Measurements from ENCODE around the gene C3orf20.

The C3orf20 gene

GRCh38 chr3:14700891-14701290 lies 25.9 kb downstream of the C3orf20 start:
- peaks cover 7% of the 10 kb centered on the region for H3K36me3 Mint-ChIP-seq (ENCODE audit: low read depth)
- H3K9me3 Mint-ChIP-seq = no peaks in the 10 kb centered on the region
- no peak overlapping the region for H3K4me3 Mint-ChIP-seq
- H3K4me1 Mint-ChIP-seq (ENCODE audit: low read depth) = no peaks in the 10 kb centered on the region
- H3K27me3 Mint-ChIP-seq (ENCODE audit: low read depth) = no peaks in the 10 kb centered on the region
- H3K27ac Mint-ChIP-seq = no peak overlapping the region

DNA sequence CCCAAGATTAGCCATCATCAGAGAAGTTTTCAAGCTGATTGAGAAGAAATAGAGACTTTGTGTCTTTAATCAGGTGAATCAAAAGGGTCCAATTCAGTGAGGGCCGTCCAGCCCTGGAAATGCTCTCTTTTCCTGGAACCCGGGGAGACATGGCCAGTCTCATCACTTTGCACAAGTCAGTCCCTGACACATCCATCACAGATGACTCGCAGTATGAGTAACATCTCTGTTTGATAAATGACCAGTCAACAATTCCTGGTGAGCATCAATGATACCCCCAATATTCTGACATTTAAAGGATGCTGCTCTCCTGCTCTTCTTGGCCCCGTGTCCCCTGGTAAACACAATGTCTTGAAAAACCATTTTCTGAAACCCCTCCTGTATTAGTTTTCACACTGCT lies 26.7 kb downstream of the C3orf20 start:
- H3K27ac Mint-ChIP-seq = no peak overlapping the region
- no peaks in the 10 kb centered on the region for H3K4me1 Mint-ChIP-seq (ENCODE audit: low read depth)
- no peak overlapping the region for H3K4me3 Mint-ChIP-seq
- no peaks in the 10 kb centered on the region for H3K9me3 Mint-ChIP-seq
- H3K27me3 Mint-ChIP-seq (ENCODE audit: low read depth) = no peaks in the 10 kb centered on the region
- peaks cover 7% of the 10 kb centered on the region for H3K36me3 Mint-ChIP-seq (ENCODE audit: low read depth)

- Mint-ChIP-seq H3K36me3 (ENCODE audit: low read depth) (peaks cover 1% of the 10 kb centered on the region), H3K4me1 (ENCODE audit: low read depth) (no peaks in the 10 kb centered on the region), H3K9me3 (no peaks in the 10 kb centered on the region), H3K27me3 (ENCODE audit: low read depth) (no peaks in the 10 kb centered on the region), H3K27ac (no peak overlapping the region), H3K4me3 (no peak overlapping the region)
Measured at GRCh38 chr3:14703128-14703750, 28.3 kb downstream of the C3orf20 start.

GRCh38 chr3:14703791-14704190 lies 28.9 kb downstream of the C3orf20 start:
- Mint-ChIP-seq H3K27me3 (ENCODE audit: low read depth) (no peaks in the 10 kb centered on the region), H3K27ac (no peak overlapping the region), H3K4me1 (ENCODE audit: low read depth) (no peaks in the 10 kb centered on the region), H3K9me3 (no peaks in the 10 kb centered on the region), H3K36me3 (ENCODE audit: low read depth) (no peaks in the 10 kb centered on the region), H3K4me3 (no peak overlapping the region)

GRCh38 chr3:14706096-14706495 lies 31.2 kb downstream of the C3orf20 start:
- H3K4me3 Mint-ChIP-seq = no peak overlapping the region
- H3K9me3 Mint-ChIP-seq = no peaks in the 10 kb centered on the region
- H3K4me1 Mint-ChIP-seq (ENCODE audit: low read depth) = no peaks in the 10 kb centered on the region
- H3K36me3 Mint-ChIP-seq (ENCODE audit: low read depth) = no peaks in the 10 kb centered on the region
- no peaks in the 10 kb centered on the region for H3K27me3 Mint-ChIP-seq (ENCODE audit: low read depth)
- no peak overlapping the region for H3K27ac Mint-ChIP-seq

DNA sequence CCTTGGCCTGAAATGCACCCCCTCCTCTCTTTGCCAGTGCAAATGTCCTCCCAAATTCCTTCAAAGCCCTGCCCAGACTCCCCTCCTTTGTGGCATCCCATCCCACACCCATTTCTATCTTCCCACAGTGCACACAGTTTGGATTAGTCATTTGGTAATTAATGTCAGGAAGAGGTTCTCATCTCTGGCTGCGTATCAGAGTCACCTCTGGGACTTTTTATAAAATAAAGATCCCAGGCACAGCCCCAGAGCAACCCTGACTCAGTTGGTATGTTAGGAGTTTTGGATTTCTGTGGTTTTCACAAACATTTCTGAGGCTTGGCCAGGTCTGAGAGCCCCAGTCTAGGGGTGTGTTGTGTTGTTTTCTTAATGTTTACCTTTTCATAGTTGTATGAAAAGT lies 41.6 kb downstream of the C3orf20 start:
- Mint-ChIP-seq H3K27me3 (ENCODE audit: low read depth) (no peaks in the 10 kb centered on the region), H3K27ac (no peak overlapping the region), H3K4me1 (ENCODE audit: low read depth) (no peaks in the 10 kb centered on the region), H3K36me3 (ENCODE audit: low read depth) (peaks cover 2% of the 10 kb centered on the region), H3K4me3 (no peak overlapping the region), H3K9me3 (no peaks in the 10 kb centered on the region)

DNA sequence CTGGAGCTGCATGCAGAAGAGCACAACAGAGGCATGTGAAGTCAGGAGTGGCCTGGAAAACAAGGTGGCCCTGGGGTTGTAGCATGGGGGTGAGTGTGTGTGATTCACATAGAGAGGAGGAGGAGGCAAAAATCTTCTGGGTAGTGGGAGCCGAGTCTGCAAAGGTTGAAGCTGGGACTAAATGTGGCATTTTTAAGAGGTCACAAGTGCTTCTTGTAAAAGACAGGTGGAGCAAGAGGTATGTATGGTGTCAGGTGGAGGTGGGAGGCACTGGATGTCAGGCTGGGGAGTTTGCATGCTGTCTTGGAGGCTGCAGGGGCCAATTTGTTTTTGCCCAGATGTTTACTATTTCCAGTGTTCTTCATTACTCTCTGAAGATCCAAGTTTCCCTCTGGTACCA lies 42.4 kb downstream of the C3orf20 start:
- Mint-ChIP-seq H3K36me3 (ENCODE audit: low read depth) (peaks cover 2% of the 10 kb centered on the region), H3K27ac (no peak overlapping the region), H3K4me3 (no peak overlapping the region), H3K9me3 (no peaks in the 10 kb centered on the region), H3K4me1 (ENCODE audit: low read depth) (no peaks in the 10 kb centered on the region), H3K27me3 (ENCODE audit: low read depth) (no peaks in the 10 kb centered on the region)

- Mint-ChIP-seq H3K9me3 (no peaks in the 10 kb centered on the region), H3K27ac (no peak overlapping the region), H3K4me3 (no peak overlapping the region), H3K4me1 (ENCODE audit: low read depth) (no peaks in the 10 kb centered on the region), H3K36me3 (ENCODE audit: low read depth) (no peaks in the 10 kb centered on the region), H3K27me3 (ENCODE audit: low read depth) (no peaks in the 10 kb centered on the region)
Measured at GRCh38 chr3:14718539-14718938, 43.6 kb downstream of the C3orf20 start.

GRCh38 chr3:14719006-14719405 lies 44.1 kb downstream of the C3orf20 start:
- Mint-ChIP-seq H3K9me3 (no peaks in the 10 kb centered on the region), H3K4me3 (no peak overlapping the region), H3K27me3 (ENCODE audit: low read depth) (no peaks in the 10 kb centered on the region), H3K36me3 (ENCODE audit: low read depth) (no peaks in the 10 kb centered on the region), H3K27ac (no peak overlapping the region), H3K4me1 (ENCODE audit: low read depth) (no peaks in the 10 kb centered on the region)

GRCh38 chr3:14721126-14721864 lies 46.4 kb downstream of the C3orf20 start:
- Mint-ChIP-seq H3K27me3 (ENCODE audit: low read depth) (no peaks in the 10 kb centered on the region), H3K4me3 (no peak overlapping the region), H3K9me3 (no peaks in the 10 kb centered on the region), H3K4me1 (ENCODE audit: low read depth) (no peaks in the 10 kb centered on the region), H3K27ac (no peak overlapping the region), H3K36me3 (ENCODE audit: low read depth) (no peaks in the 10 kb centered on the region)

DNA sequence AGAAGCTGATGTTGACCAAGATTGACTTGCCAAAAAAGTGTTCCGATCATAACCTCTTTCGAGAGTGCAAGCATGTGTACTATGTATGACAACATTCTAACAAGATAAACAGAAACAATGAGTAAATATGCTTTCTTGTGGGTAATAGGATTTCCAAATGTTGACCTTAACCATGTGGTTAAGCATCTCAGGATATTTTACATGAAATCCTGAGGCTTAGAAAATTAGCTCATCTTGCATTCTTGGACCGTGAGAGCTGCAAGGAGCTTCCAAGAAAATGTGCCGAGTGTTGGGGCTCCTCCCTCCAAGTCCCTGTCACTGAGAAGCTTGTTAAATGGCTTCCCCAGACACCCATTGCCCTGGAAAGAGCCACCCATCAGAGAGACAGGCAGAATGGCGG lies 50.1 kb downstream of the C3orf20 start:
- Mint-ChIP-seq H3K4me1 (ENCODE audit: low read depth) (no peaks in the 10 kb centered on the region), H3K36me3 (ENCODE audit: low read depth) (no peaks in the 10 kb centered on the region), H3K4me3 (no peak overlapping the region), H3K27ac (no peak overlapping the region), H3K9me3 (no peaks in the 10 kb centered on the region), H3K27me3 (ENCODE audit: low read depth) (no peaks in the 10 kb centered on the region)

GRCh38 chr3:14725564-14726440 lies 50.9 kb downstream of the C3orf20 start:
- H3K4me1 Mint-ChIP-seq (ENCODE audit: low read depth) = no peaks in the 10 kb centered on the region
- no peaks in the 10 kb centered on the region for H3K36me3 Mint-ChIP-seq (ENCODE audit: low read depth)
- H3K27ac Mint-ChIP-seq = no peak overlapping the region
- no peak overlapping the region for H3K4me3 Mint-ChIP-seq
- no peaks in the 10 kb centered on the region for H3K27me3 Mint-ChIP-seq (ENCODE audit: low read depth)
- H3K9me3 Mint-ChIP-seq = no peaks in the 10 kb centered on the region

DNA sequence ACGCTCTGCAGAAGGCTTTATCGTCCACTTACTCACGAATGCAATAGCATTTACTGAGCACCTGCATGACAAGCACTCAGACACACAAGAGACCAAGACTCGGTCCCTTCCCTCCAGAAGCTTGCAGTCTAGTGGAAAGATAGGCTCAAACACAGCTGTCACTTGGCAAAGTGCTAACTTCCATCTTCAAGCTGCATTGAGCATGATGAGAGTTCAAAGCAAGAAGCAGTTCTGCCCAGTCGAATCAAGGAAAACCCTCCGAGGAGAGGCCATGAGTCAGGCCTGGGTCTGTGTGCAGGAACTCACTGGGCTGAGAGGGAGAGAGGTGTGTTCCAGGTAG lies 51.5 kb downstream of the C3orf20 start:
- no peak overlapping the region for H3K27ac Mint-ChIP-seq
- H3K9me3 Mint-ChIP-seq = no peaks in the 10 kb centered on the region
- H3K36me3 Mint-ChIP-seq (ENCODE audit: low read depth) = no peaks in the 10 kb centered on the region
- H3K4me1 Mint-ChIP-seq (ENCODE audit: low read depth) = no peaks in the 10 kb centered on the region
- H3K27me3 Mint-ChIP-seq (ENCODE audit: low read depth) = no peaks in the 10 kb centered on the region
- H3K4me3 Mint-ChIP-seq = no peak overlapping the region

GRCh38 chr3:14728113-14728512 lies 53.2 kb downstream of the C3orf20 start:
- H3K36me3 Mint-ChIP-seq (ENCODE audit: low read depth) = no peaks in the 10 kb centered on the region
- H3K27ac Mint-ChIP-seq = no peak overlapping the region
- no peak overlapping the region for H3K4me3 Mint-ChIP-seq
- H3K9me3 Mint-ChIP-seq = no peaks in the 10 kb centered on the region
- H3K27me3 Mint-ChIP-seq (ENCODE audit: low read depth) = no peaks in the 10 kb centered on the region
- no peaks in the 10 kb centered on the region for H3K4me1 Mint-ChIP-seq (ENCODE audit: low read depth)
